Large intestine (tissue), 3 donors: ENCODE data around the gene PTPN12. TPM values are rescaled to one million over a fixed set of nuclear protein-coding genes. Genes with fewer than 3 reads are reported as not detected.

Experiments
- DNase-seq, 2 donors: peaks; one replicate each; pipeline versions ENCODE4 v3.0.0 to v3.0.0-alpha.2; 2013
- H3K27ac ChIP-seq: one replicate; pipeline ENCODE4 v1.5.1; 2013; ENCODE audit warnings: low read length
- H3K27me3 ChIP-seq: 2 replicates; pipeline ENCODE4 v1.6.1; 2013; ENCODE audit warnings: low read length; ENCODE audit not compliant: control insufficient read depth, insufficient read depth
- H3K36me3 ChIP-seq: 2 replicates; pipeline ENCODE4 v1.6.1; 2013; ENCODE audit warnings: low read length; ENCODE audit not compliant: control insufficient read depth, insufficient read depth
- H3K4me1 ChIP-seq: one replicate; pipeline ENCODE4 v1.6.1; 2013; ENCODE audit warnings: low read length; ENCODE audit not compliant: control insufficient read depth, insufficient read depth
- H3K4me3 ChIP-seq: one replicate; pipeline ENCODE4 v1.5.1; 2013; ENCODE audit warnings: low read length
- H3K9me3 ChIP-seq: one replicate; pipeline ENCODE4 v1.6.1; 2013; ENCODE audit warnings: mild to moderate bottlenecking, low read depth, low read length, moderate library complexity; ENCODE audit not compliant: control insufficient read depth
- WGBS: methylation state at CpG from one replicate; pipeline ENCODE4 v1.1.5; 2013; ENCODE audit warnings: low lambda C conversion rate; ENCODE audit not compliant: insufficient coverage; 5-methylcytosine and 5-hydroxymethylcytosine counted together
- polyA plus RNA-seq: library from polyadenylated mRNA; unstranded; fragments of 120-200 nt; gene quantifications from one replicate; pipeline ENCODE4 v1.2.1, GENCODE V29; 2013

PTPN12 gene
- polyA plus RNA-seq, 1 donor: 47.6 TPM

- Histone ChIP-seq H3K4me1 (no peaks in the 10 kb centered on the region), H3K27me3 (no peaks in the 10 kb centered on the region), H3K9me3 (no peaks in the 10 kb centered on the region), H3K36me3 (peaks cover 30% of the 10 kb centered on the region), H3K27ac (no peak overlapping the region), H3K4me3 (no peak overlapping the region)
- DNase-seq: no peak
- WGBS: 92% methylated on average over 3 of the region's 6 CpGs
These were observed 34.7 kb downstream of the PTPN12 start for GRCh38 chr7:77571801-77572200.

GRCh38 chr7:77575187-77575586, 38.1 kb downstream of the PTPN12 start:
- Histone ChIP-seq H3K27me3 (no peaks in the 10 kb centered on the region), H3K36me3 (peaks cover 32% of the 10 kb centered on the region), H3K4me3 (no peak overlapping the region), H3K27ac (no peak overlapping the region), H3K9me3 (no peaks in the 10 kb centered on the region), H3K4me1 (no peaks in the 10 kb centered on the region)
- no peak for DNase-seq
- WGBS: no CpG with 5 or more reads among the region's 7 CpGs

- H3K36me3 ChIP-seq: peaks cover 30% of the 10 kb centered on the region
- H3K27me3 ChIP-seq: no peaks in the 10 kb centered on the region
- 100% methylated on average over 2 of the region's 3 CpGs for WGBS
- no peak for DNase-seq
- no peak overlapping the region for H3K27ac ChIP-seq
- H3K4me1 ChIP-seq: no peaks in the 10 kb centered on the region
- no peaks in the 10 kb centered on the region for H3K9me3 ChIP-seq
- no peak overlapping the region for H3K4me3 ChIP-seq
These were observed 39.8 kb downstream of the PTPN12 start for GRCh38 chr7:77576856-77577255.

GRCh38 chr7:77579797-77580196, 42.7 kb downstream of the PTPN12 start:
- Histone ChIP-seq H3K36me3 (peaks cover 20% of the 10 kb centered on the region), H3K27me3 (no peaks in the 10 kb centered on the region), H3K9me3 (no peaks in the 10 kb centered on the region), H3K27ac (no peak overlapping the region), H3K4me1 (no peaks in the 10 kb centered on the region), H3K4me3 (no peak overlapping the region)
- no peak for DNase-seq

GRCh38 chr7:77580762-77581350, 43.8 kb downstream of the PTPN12 start:
- no CpG with 5 or more reads among the region's 4 CpGs for WGBS
- Histone ChIP-seq H3K27me3 (no peaks in the 10 kb centered on the region), H3K9me3 (no peaks in the 10 kb centered on the region), H3K27ac (no peak overlapping the region), H3K4me1 (no peaks in the 10 kb centered on the region), H3K36me3 (peaks cover 14% of the 10 kb centered on the region), H3K4me3 (no peak overlapping the region)
- DNase-seq: no peak

GRCh38 chr7:77587272-77587671, 50.2 kb downstream of the PTPN12 start:
- Histone ChIP-seq H3K4me1 (no peaks in the 10 kb centered on the region), H3K27ac (no peak overlapping the region), H3K36me3 (peaks cover 18% of the 10 kb centered on the region), H3K9me3 (no peaks in the 10 kb centered on the region), H3K27me3 (no peaks in the 10 kb centered on the region), H3K4me3 (no peak overlapping the region)
- no CpG with 5 or more reads among the region's 2 CpGs for WGBS
- no peak for DNase-seq

- Histone ChIP-seq H3K36me3 (peaks cover 15% of the 10 kb centered on the region), H3K4me3 (no peak overlapping the region), H3K27ac (no peak overlapping the region), H3K27me3 (no peaks in the 10 kb centered on the region), H3K4me1 (no peaks in the 10 kb centered on the region), H3K9me3 (no peaks in the 10 kb centered on the region)
- no peak for DNase-seq
- no CpG with 5 or more reads among the region's 2 CpGs for WGBS
These were observed 63.9 kb downstream of the PTPN12 start for GRCh38 chr7:77600952-77601351.

- no peaks in the 10 kb centered on the region for H3K27me3 ChIP-seq
- H3K4me3 ChIP-seq: no peak overlapping the region
- peaks cover 15% of the 10 kb centered on the region for H3K36me3 ChIP-seq
- H3K27ac ChIP-seq: no peak overlapping the region
- no peaks in the 10 kb centered on the region for H3K9me3 ChIP-seq
- DNase-seq: no peak
- no peaks in the 10 kb centered on the region for H3K4me1 ChIP-seq
These were observed 69.5 kb downstream of the PTPN12 start for GRCh38 chr7:77606562-77606961.

- H3K4me1 ChIP-seq: no peaks in the 10 kb centered on the region
- H3K36me3 ChIP-seq: peaks cover 39% of the 10 kb centered on the region
- no peaks in the 10 kb centered on the region for H3K27me3 ChIP-seq
- DNase-seq: no peak
- no peaks in the 10 kb centered on the region for H3K9me3 ChIP-seq
- no peak overlapping the region for H3K4me3 ChIP-seq
- no peak overlapping the region for H3K27ac ChIP-seq
- WGBS: no CpG with 5 or more reads among the region's 4 CpGs
These were observed 82.2 kb downstream of the PTPN12 start for GRCh38 chr7:77619314-77619713.

GRCh38 chr7:77626586-77627308, 89.7 kb downstream of the PTPN12 start:
- no peaks in the 10 kb centered on the region for H3K4me1 ChIP-seq
- no peak for DNase-seq
- H3K27ac ChIP-seq: no peak overlapping the region
- H3K4me3 ChIP-seq: no peak overlapping the region
- 100% methylated on average over 2 of the region's 6 CpGs for WGBS
- H3K36me3 ChIP-seq: peaks cover 39% of the 10 kb centered on the region
- H3K27me3 ChIP-seq: no peaks in the 10 kb centered on the region
- H3K9me3 ChIP-seq: no peaks in the 10 kb centered on the region

- Histone ChIP-seq H3K27ac (no peak overlapping the region), H3K27me3 (no peaks in the 10 kb centered on the region), H3K4me3 (no peak overlapping the region), H3K9me3 (no peaks in the 10 kb centered on the region), H3K4me1 (no peaks in the 10 kb centered on the region), H3K36me3 (peaks cover 35% of the 10 kb centered on the region)
- no peak for DNase-seq
These were observed 90.2 kb downstream of the PTPN12 start for GRCh38 chr7:77627309-77627676.
